Measurements from ENCODE around the gene PLVAP.

DNA sequence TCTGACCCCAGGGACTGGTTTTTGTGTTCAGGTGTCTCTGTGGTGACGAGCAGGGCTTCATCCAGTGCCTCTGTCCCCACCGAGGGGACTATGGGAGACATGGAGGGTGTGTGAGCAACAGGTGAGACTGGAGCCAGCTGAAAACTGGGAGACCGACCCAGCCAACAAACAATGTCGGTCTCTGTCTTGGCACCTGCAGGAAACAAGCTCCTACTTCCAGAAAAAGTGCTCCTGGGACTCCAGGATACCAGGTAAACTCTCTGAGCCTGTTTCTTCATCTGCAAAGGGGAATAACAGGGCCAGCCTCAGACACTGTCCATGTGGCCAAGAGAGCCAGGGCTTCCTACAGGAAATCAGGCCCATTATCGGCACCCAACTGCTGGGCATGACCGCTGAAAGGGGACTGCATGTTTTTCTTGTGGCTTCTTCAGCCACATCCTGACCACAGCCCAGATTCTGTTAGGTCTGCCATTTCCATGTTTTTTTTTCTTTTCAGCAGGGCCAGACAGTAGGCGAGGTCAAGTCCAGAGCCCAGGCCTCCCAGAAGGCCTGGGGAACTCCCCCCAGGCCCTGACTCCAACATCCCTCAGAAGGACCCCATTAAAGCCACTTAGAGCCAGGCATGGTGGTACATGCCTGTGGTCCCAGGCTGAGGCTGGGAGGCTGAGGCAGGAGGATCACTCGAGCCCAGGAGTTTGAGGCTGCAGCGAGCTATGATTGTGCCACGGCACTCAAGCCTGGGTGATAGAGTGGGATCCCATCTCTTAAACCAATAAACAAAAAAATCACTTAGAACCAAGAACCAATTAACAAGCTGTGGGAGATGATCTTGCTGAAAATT, 29.1 kb upstream of the PLVAP start:
- TF ChIP-seq, protein P1, sequence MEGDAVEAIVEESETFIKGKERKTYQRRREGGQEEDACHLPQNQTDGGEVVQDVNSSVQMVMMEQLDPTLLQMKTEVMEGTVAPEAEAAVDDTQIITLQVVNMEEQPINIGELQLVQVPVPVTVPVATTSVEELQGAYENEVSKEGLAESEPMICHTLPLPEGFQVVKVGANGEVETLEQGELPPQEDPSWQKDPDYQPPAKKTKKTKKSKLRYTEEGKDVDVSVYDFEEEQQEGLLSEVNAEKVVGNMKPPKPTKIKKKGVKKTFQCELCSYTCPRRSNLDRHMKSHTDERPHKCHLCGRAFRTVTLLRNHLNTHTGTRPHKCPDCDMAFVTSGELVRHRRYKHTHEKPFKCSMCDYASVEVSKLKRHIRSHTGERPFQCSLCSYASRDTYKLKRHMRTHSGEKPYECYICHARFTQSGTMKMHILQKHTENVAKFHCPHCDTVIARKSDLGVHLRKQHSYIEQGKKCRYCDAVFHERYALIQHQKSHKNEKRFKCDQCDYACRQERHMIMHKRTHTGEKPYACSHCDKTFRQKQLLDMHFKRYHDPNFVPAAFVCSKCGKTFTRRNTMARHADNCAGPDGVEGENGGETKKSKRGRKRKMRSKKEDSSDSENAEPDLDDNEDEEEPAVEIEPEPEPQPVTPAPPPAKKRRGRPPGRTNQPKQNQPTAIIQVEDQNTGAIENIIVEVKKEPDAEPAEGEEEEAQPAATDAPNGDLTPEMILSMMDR (conservative IDR thresholded peaks at IDR 0.05), result no peak
- TF ChIP-seq ZFX (IDR thresholded peaks at IDR 0.05), result no peak
